Gastroesophageal sphincter (tissue), 4 donors: ENCODE measurements around the gene PCSK7. TPM values are rescaled to one million over a fixed set of nuclear protein-coding genes. Genes with fewer than 3 reads are reported as not detected.

Experiments used
- ATAC-seq: fragments of 150-250 bp; one replicate; pipeline ENCODE4 v1.9.1; 2016; ENCODE audit warnings: mild to moderate bottlenecking, moderate library complexity
- H3K27ac ChIP-seq, 4 donors: fragments of 200-600 bp; sonication (generic) in 3 of 4; 1 replicate in 3 of 4; 2 replicates in 1 of 4; pipeline ENCODE4 v1.5.1; 2016 to 2019
- H3K27me3 ChIP-seq: fragments of 200-600 bp; sonication (generic); one replicate; pipeline ENCODE4 v1.5.1; 2019
- H3K36me3 ChIP-seq, 2 donors: fragments of 200-600 bp; sonication (generic); one replicate each; pipeline ENCODE4 v1.5.1; 2019; ENCODE audit warnings: control low read depth in 1 of 2
- H3K4me1 ChIP-seq, 3 donors: fragments of 200-600 bp; sonication (generic); 1 replicate in 2 of 3; 2 replicates in 1 of 3; pipeline ENCODE4 v1.5.1; 2016 to 2019; ENCODE audit warnings: control low read depth in 2 of 3
- H3K4me3 ChIP-seq, 2 donors: fragments of 200-600 bp; sonication (generic); one replicate each; pipeline ENCODE4 v1.5.1; 2019; ENCODE audit warnings: mild to moderate bottlenecking in 1 of 2, moderate library complexity in 1 of 2
- H3K9me3 ChIP-seq, 3 donors: fragments of 200-600 bp; sonication (generic); one replicate each; pipeline ENCODE4 v1.5.1; 2017 to 2019; ENCODE audit warnings: control low read depth in 2 of 3
- EP300 ChIP-seq: sonication (generic); formaldehyde crosslinking; IDR thresholded peaks from one replicate; pipeline ENCODE4 v1.6.1; 2017; ENCODE audit warnings: antibody characterized with exemption, mild to moderate bottlenecking
- POLR2A ChIP-seq, 2 donors: fragments of 450-650 bp; IDR thresholded peaks; one replicate each; pipeline ENCODE4 v1.6.1; 2017; ENCODE audit warnings: antibody characterized with exemption in 2 of 2, mild to moderate bottlenecking in 2 of 2, moderate library complexity in 1 of 2
- POLR2AphosphoS5 ChIP-seq: sonication (generic); formaldehyde crosslinking; IDR thresholded peaks from one replicate; pipeline ENCODE4 v1.6.1; 2017; ENCODE audit warnings: antibody characterized with exemption
- WGBS, 2 donors: methylation state at CpG; one replicate each; pipeline ENCODE4 v1.1.5; 2018; ENCODE audit warnings: low coverage in 1 of 2; 5-methylcytosine and 5-hydroxymethylcytosine counted together
- total RNA-seq, 4 donors: library from RNA; depleted of rRNA; stranded (reverse); fragments of >200 nt; gene quantifications; one replicate each; pipeline ENCODE4 v1.1.0, GENCODE V29; 2016
- TF ChIP-seq, protein P1 (sequence below), 4 experiments: fragments of 200-600 bp in 2 of 4; fragments of 450-650 bp in 2 of 4; sonication (generic) in 1 of 4; IDR thresholded peaks; one replicate each; pipeline ENCODE4 v1.5.1; 2017 to 2019; ENCODE audit warnings: antibody characterized with exemption in 4 of 4, mild to moderate bottlenecking in 2 of 4, moderate library complexity in 2 of 4

Gene PCSK7
- total RNA-seq, 4 donors from 2014 or later = 28.9 to 40.5 (median 35.3) TPM

DNA sequence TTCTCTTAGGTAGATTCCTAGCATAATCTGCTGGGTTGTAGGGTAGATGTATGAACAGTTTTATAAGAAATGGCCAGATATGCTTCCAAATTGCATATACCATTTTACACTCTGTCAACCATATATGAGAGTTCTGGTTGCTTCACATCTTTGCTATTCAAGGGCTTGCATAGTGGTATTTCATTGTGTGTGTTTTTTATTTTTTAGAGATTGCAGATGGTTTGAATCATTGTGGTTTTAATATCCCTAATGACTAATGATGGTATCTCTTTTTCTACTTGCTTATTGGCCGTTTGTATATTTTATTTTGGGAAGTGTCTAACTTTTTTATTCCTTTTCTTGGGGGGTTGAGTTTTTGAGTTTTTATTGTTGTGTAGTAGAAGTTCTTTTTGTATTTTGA, 27.5 kb upstream of the PCSK7 start:
- Histone ChIP-seq H3K4me1 (no peaks in the 10 kb centered on the region), H3K27me3 (no peaks in the 10 kb centered on the region), H3K36me3 (peaks cover 0 to 89% of the 10 kb centered on the region in 2 donors), H3K9me3 (no peaks in the 10 kb centered on the region), H3K27ac (no peak overlapping the region), H3K4me3 (no peak overlapping the region)
- 50 to 63% methylated on average over 1 of the region's 1 CpG for WGBS, 2 donors
- ATAC-seq = no peak
- TF ChIP-seq, protein P1, sequence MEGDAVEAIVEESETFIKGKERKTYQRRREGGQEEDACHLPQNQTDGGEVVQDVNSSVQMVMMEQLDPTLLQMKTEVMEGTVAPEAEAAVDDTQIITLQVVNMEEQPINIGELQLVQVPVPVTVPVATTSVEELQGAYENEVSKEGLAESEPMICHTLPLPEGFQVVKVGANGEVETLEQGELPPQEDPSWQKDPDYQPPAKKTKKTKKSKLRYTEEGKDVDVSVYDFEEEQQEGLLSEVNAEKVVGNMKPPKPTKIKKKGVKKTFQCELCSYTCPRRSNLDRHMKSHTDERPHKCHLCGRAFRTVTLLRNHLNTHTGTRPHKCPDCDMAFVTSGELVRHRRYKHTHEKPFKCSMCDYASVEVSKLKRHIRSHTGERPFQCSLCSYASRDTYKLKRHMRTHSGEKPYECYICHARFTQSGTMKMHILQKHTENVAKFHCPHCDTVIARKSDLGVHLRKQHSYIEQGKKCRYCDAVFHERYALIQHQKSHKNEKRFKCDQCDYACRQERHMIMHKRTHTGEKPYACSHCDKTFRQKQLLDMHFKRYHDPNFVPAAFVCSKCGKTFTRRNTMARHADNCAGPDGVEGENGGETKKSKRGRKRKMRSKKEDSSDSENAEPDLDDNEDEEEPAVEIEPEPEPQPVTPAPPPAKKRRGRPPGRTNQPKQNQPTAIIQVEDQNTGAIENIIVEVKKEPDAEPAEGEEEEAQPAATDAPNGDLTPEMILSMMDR (IDR thresholded peaks at IDR 0.05) = no peak
- TF ChIP-seq EP300 = no peak
- no peak for TF ChIP-seq POLR2AphosphoS5
- no peak for TF ChIP-seq POLR2A (IDR thresholded peaks at IDR 0.05)

DNA sequence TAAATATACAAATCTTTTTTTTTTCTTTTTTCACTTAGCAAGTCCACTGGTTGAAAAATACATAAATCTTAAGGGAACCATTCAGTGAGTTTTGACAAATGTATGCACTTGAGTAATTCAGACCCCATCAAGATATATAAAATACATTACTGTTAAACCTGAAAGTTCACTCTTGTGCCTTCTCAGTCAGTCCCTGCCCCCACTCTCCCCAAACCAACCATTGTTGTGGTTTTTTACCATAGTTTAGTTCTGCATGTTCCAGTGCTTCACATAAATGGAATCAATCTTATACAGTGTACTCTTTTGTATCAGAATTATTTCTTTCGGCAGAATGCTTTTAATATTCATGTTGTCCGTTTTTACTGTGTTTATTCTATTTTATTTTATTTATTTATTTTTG, 26.7 kb upstream of the PCSK7 start:
- ATAC-seq = no peak
- no peaks in the 10 kb centered on the region for H3K9me3 ChIP-seq
- WGBS, 2 donors = 68 to 83% methylated on average over 1 to 2 of the region's 2 CpGs
- H3K27ac ChIP-seq = no peak overlapping the region
- no peaks in the 10 kb centered on the region for H3K27me3 ChIP-seq
- H3K4me3 ChIP-seq = no peak overlapping the region
- TF ChIP-seq POLR2A (IDR thresholded peaks at IDR 0.05) (no peak), EP300 (no peak), POLR2AphosphoS5 (no peak)
- TF ChIP-seq, protein P1 (IDR thresholded peaks at IDR 0.05) = no peak
- H3K36me3 ChIP-seq = peaks cover 0 to 89% of the 10 kb centered on the region in 2 donors
- no peaks in the 10 kb centered on the region for H3K4me1 ChIP-seq

DNA sequence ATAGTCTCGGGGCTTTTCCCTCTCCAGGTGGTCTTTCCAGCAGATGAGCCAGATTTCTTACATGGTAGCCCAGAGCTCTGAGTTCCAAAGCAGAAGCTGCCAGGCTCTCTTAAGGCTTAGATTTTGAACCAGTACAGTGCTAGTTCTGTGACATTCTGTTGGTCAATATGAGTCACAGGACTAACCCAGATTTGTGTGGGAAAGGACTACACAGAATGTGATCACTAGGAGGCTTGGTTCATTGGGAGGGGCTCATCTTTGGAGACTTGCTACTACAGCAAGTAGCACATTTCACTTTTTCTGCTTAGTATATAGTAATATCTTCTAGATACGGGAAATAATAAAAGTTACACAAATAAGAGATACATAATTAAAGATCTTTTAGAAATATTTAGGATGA, 24.7 kb upstream of the PCSK7 start:
- Histone ChIP-seq H3K36me3 (peaks cover 0 to 85% of the 10 kb centered on the region in 2 donors), H3K4me1 (no peaks in the 10 kb centered on the region), H3K27me3 (no peaks in the 10 kb centered on the region), H3K4me3 (no peak overlapping the region), H3K9me3 (no peaks in the 10 kb centered on the region), H3K27ac (no peak overlapping the region)
- no peak for ATAC-seq
- TF ChIP-seq EP300 (no peak), POLR2AphosphoS5 (no peak), POLR2A (IDR thresholded peaks at IDR 0.05) (no peak)
- TF ChIP-seq, protein P1 (IDR thresholded peaks at IDR 0.05) = no peak
- whole genome bisulfite sequencing, 2 donors = 44 to 50% methylated on average over 1 to 2 of the region's 2 CpGs

DNA sequence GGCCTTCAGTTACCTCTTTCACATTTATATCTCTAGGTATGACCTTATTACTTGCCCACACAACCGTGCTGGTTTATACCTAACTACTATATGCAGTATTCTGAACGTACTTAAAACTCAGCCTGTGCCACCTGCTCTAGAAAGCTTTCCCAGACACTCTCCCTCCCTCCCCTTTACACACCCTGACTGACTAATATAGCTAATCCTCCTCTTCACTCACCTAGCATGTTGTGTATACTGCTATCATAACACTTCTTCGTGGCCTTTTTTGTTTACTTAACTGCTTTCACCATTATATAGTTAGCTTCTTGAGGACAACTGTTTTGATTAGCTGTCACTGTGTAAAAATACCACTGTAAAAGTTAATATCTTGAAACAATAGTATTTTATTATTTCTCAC, 24.1 kb upstream of the PCSK7 start:
- no peaks in the 10 kb centered on the region for H3K4me1 ChIP-seq
- no peak for TF ChIP-seq POLR2AphosphoS5
- TF ChIP-seq, protein P1 (IDR thresholded peaks at IDR 0.05) = no peak
- no peak for TF ChIP-seq POLR2A (IDR thresholded peaks at IDR 0.05)
- TF ChIP-seq EP300 = no peak
- WGBS, 2 donors = 66 to 77% methylated on average over 3 of the region's 3 CpGs
- H3K27me3 ChIP-seq = no peaks in the 10 kb centered on the region
- no peak overlapping the region for H3K27ac ChIP-seq
- H3K9me3 ChIP-seq = no peaks in the 10 kb centered on the region
- ATAC-seq = no peak
- no peak overlapping the region for H3K4me3 ChIP-seq
- H3K36me3 ChIP-seq = peaks cover 0 to 79% of the 10 kb centered on the region in 2 donors

DNA sequence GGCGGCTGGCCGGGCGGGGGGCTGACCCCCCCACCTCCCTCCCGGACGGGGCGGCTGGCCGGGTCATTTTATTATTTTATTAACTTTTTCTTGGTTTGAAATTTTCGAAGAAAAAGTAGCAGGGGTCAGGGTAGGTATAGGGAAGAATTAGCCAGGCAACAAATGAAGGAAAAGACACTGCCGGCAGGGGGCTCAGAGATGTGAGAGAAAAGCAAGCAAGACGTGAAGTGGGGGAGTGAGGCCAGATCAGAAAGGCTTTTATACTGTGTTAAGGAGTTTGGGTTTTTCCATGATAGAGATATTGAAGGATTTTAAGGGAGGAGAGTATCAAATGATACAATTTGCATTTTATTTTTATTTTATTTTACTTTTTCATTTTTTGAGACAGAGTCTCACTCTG, 19.6 kb upstream of the PCSK7 start:
- no peak for ATAC-seq
- Histone ChIP-seq H3K27me3 (no peaks in the 10 kb centered on the region), H3K9me3 (no peaks in the 10 kb centered on the region), H3K4me1 (no peaks in the 10 kb centered on the region), H3K36me3 (peaks cover 4 to 81% of the 10 kb centered on the region in 2 donors), H3K4me3 (no peak overlapping the region), H3K27ac (no peak overlapping the region)
- 66 to 80% methylated on average over 2 of the region's 10 CpGs for WGBS, 2 donors
- TF ChIP-seq, protein P1 (IDR thresholded peaks at IDR 0.05) = no peak
- no peak for TF ChIP-seq EP300
- no peak for TF ChIP-seq POLR2AphosphoS5
- no peak for TF ChIP-seq POLR2A (IDR thresholded peaks at IDR 0.05)
